Measurements from ENCODE around the gene H2BW2.
"Not testable (repeated sequence)": the region's sequence is repeated elsewhere in the genome, so short reads cannot be mapped to it uniquely, and the experiment has no call there.

H2BW2 gene

GRCh38 chrX:104077854-104078253 lies 38.1 kb downstream of the H2BW2 start:
- H3K36me3 ChIP-seq (replicated peaks; ENCODE audit: insufficient read depth, low read length); H3K4me1 ChIP-seq (ENCODE audit: low read length); DNase-seq; H4K20me1 ChIP-seq (ENCODE audit: insufficient read depth, low read length); H3K9me3 ChIP-seq (replicated peaks; ENCODE audit: insufficient read depth, low read length); H3K79me2 ChIP-seq (ENCODE audit: low read length); H3K4me2 ChIP-seq (ENCODE audit: low read depth, low read length); H3K9ac ChIP-seq (ENCODE audit: low read length); H2AFZ ChIP-seq (ENCODE audit: low read length); H3K9me2 ChIP-seq (replicated peaks; ENCODE audit: insufficient read depth, low read length); H3K27me3 ChIP-seq (replicated peaks; ENCODE audit: insufficient read depth, low read length); H3K4me3 ChIP-seq (ENCODE audit: low read length); H3K27ac ChIP-seq (ENCODE audit: low read length); H3F3A ChIP-seq (ENCODE audit: insufficient read depth, low read length): not testable (repeated sequence)

- H3K9ac ChIP-seq (ENCODE audit: low read length), result no peak overlapping the region
- H3K79me2 ChIP-seq (ENCODE audit: low read length), result no peaks in the 10 kb centered on the region
- no peak overlapping the region for H3K4me2 ChIP-seq (ENCODE audit: low read depth, low read length)
- H3K27me3 ChIP-seq (replicated peaks; ENCODE audit: insufficient read depth, low read length), result no peaks in the 10 kb centered on the region
- no peaks in the 10 kb centered on the region for H3F3A ChIP-seq (ENCODE audit: insufficient read depth, low read length)
- no peaks in the 10 kb centered on the region for H3K9me2 ChIP-seq (replicated peaks; ENCODE audit: insufficient read depth, low read length)
- DNase-seq, result no peak
- H3K4me3 ChIP-seq (ENCODE audit: low read length), result no peak overlapping the region
- no peaks in the 10 kb centered on the region for H3K36me3 ChIP-seq (replicated peaks; ENCODE audit: insufficient read depth, low read length)
- H2AFZ ChIP-seq (ENCODE audit: low read length), result no peak overlapping the region
- H3K27ac ChIP-seq (ENCODE audit: low read length), result no peak overlapping the region
- H3K4me1 ChIP-seq (ENCODE audit: low read length), result no peaks in the 10 kb centered on the region
- no peaks in the 10 kb centered on the region for H4K20me1 ChIP-seq (ENCODE audit: insufficient read depth, low read length)
- no peak for TF ChIP-seq EZH2 (optimal IDR thresholded peaks at IDR 0.05; ENCODE audit: low read depth, low read length)
- no peak for TF ChIP-seq CTCF (IDR thresholded peaks at IDR 0.05; ENCODE audit: low read length)
- no peak for TF ChIP-seq EZH2phosphoT487 (IDR thresholded peaks at IDR 0.05; ENCODE audit: low read length)
- H3K9me3 ChIP-seq (replicated peaks; ENCODE audit: insufficient read depth, low read length), result no peaks in the 10 kb centered on the region
Observed at GRCh38 chrX:104084063-104084462, 44.3 kb downstream of the H2BW2 start.

- H3K79me2 ChIP-seq (ENCODE audit: low read length), result no peaks in the 10 kb centered on the region
- H3F3A ChIP-seq (ENCODE audit: insufficient read depth, low read length), result no peaks in the 10 kb centered on the region
- no peak overlapping the region for H2AFZ ChIP-seq (ENCODE audit: low read length)
- H3K4me1 ChIP-seq (ENCODE audit: low read length), result no peaks in the 10 kb centered on the region
- no peak overlapping the region for H3K4me3 ChIP-seq (ENCODE audit: low read length)
- H3K36me3 ChIP-seq (replicated peaks; ENCODE audit: insufficient read depth, low read length), result no peaks in the 10 kb centered on the region
- no peak overlapping the region for H3K27ac ChIP-seq (ENCODE audit: low read length)
- no peak for DNase-seq
- H3K9me2 ChIP-seq (replicated peaks; ENCODE audit: insufficient read depth, low read length), result no peaks in the 10 kb centered on the region
- no peaks in the 10 kb centered on the region for H3K27me3 ChIP-seq (replicated peaks; ENCODE audit: insufficient read depth, low read length)
- H3K9ac ChIP-seq (ENCODE audit: low read length), result no peak overlapping the region
- no peaks in the 10 kb centered on the region for H4K20me1 ChIP-seq (ENCODE audit: insufficient read depth, low read length)
- H3K4me2 ChIP-seq (ENCODE audit: low read depth, low read length), result no peak overlapping the region
- no peak for TF ChIP-seq CTCF (IDR thresholded peaks at IDR 0.05; ENCODE audit: low read length)
- no peak for TF ChIP-seq EZH2phosphoT487 (IDR thresholded peaks at IDR 0.05; ENCODE audit: low read length)
- no peak for TF ChIP-seq EZH2 (optimal IDR thresholded peaks at IDR 0.05; ENCODE audit: low read depth, low read length)
- H3K9me3 ChIP-seq (replicated peaks; ENCODE audit: insufficient read depth, low read length), result no peaks in the 10 kb centered on the region
Observed at GRCh38 chrX:104084534-104085277, 45.0 kb downstream of the H2BW2 start.

- H3K4me1 ChIP-seq (ENCODE audit: low read length), result no peaks in the 10 kb centered on the region
- no peak overlapping the region for H3K27ac ChIP-seq (ENCODE audit: low read length)
- H3K36me3 ChIP-seq (replicated peaks; ENCODE audit: insufficient read depth, low read length), result no peaks in the 10 kb centered on the region
- H3K79me2 ChIP-seq (ENCODE audit: low read length), result no peaks in the 10 kb centered on the region
- no peak overlapping the region for H3K4me3 ChIP-seq (ENCODE audit: low read length)
- no peak overlapping the region for H3K4me2 ChIP-seq (ENCODE audit: low read depth, low read length)
- no peaks in the 10 kb centered on the region for H4K20me1 ChIP-seq (ENCODE audit: insufficient read depth, low read length)
- H2AFZ ChIP-seq (ENCODE audit: low read length), result no peak overlapping the region
- DNase-seq, result no peak
- TF ChIP-seq EZH2phosphoT487 (IDR thresholded peaks at IDR 0.05; ENCODE audit: low read length), result no peak
- no peak for TF ChIP-seq EZH2 (optimal IDR thresholded peaks at IDR 0.05; ENCODE audit: low read depth, low read length)
- TF ChIP-seq CTCF (IDR thresholded peaks at IDR 0.05; ENCODE audit: low read length), result no peak
- H3K9ac ChIP-seq (ENCODE audit: low read length), result no peak overlapping the region
- H3K9me3 ChIP-seq (replicated peaks; ENCODE audit: insufficient read depth, low read length), result no peaks in the 10 kb centered on the region
- no peaks in the 10 kb centered on the region for H3F3A ChIP-seq (ENCODE audit: insufficient read depth, low read length)
- H3K9me2 ChIP-seq (replicated peaks; ENCODE audit: insufficient read depth, low read length), result no peaks in the 10 kb centered on the region
- H3K27me3 ChIP-seq (replicated peaks; ENCODE audit: insufficient read depth, low read length), result no peaks in the 10 kb centered on the region
Observed at GRCh38 chrX:104085477-104085876, 45.7 kb downstream of the H2BW2 start.
